Muscle of back (tissue), 13 donors: ENCODE data around the gene SLC5A3. TPM values are rescaled to one million over a fixed set of nuclear protein-coding genes. Genes with fewer than 3 reads are reported as not detected.
A peak's percentile ranks its signal among the peaks of the same experiment; 100 is the strongest.

ENCODE experiments used
- DNase-seq, 3 donors: peaks; one replicate each; pipeline versions ENCODE4 v3.0.0 to v3.0.0-alpha.2; 2013
- long read RNA-seq, 9 donors: transcript quantifications; one replicate each; lab custom pipeline, GENCODE V29; 2026
- polyA plus RNA-seq, 10 donors: library from polyadenylated mRNA; unstranded; fragments of 120-200 nt; gene quantifications; one replicate each; pipeline ENCODE4 v1.2.1, GENCODE V29; 2013; ENCODE audit not compliant: insufficient read length in 10 of 10

SLC5A3 gene
- 1 to 10 TPM; 4.7 to 8.5 (median 6.0) TPM for polyA plus RNA-seq
- long read RNA-seq, donor 1, full-length matches to known transcripts: 1 of 1 reads
- long read RNA-seq, donor 1, partial matches to known transcripts: 0 of 1 reads
- long read RNA-seq, donor 1, other reads (novel, unspliced or antisense): 0 of 1 reads
- long read RNA-seq, donor 2, full-length matches to known transcripts: 1 of 1 reads
- long read RNA-seq, donor 2, partial matches to known transcripts: 0 of 1 reads
- long read RNA-seq, donor 2, other reads (novel, unspliced or antisense): 0 of 1 reads
- long read RNA-seq, donor 3: 0 reads
- long read RNA-seq, donor 4: 0 reads
- long read RNA-seq, donor 5, full-length matches to known transcripts: 1 of 1 reads
- long read RNA-seq, donor 5, partial matches to known transcripts: 0 of 1 reads
- long read RNA-seq, donor 5, other reads (novel, unspliced or antisense): 0 of 1 reads
- long read RNA-seq, donor 6, full-length matches to known transcripts: 2 of 2 reads
- long read RNA-seq, donor 6, partial matches to known transcripts: 0 of 2 reads
- long read RNA-seq, donor 6, other reads (novel, unspliced or antisense): 0 of 2 reads
- long read RNA-seq, donor 7, full-length matches to known transcripts: 1 of 1 reads
- long read RNA-seq, donor 7, partial matches to known transcripts: 0 of 1 reads
- long read RNA-seq, donor 7, other reads (novel, unspliced or antisense): 0 of 1 reads
- long read RNA-seq, donor 8, full-length matches to known transcripts: 1 of 1 reads
- long read RNA-seq, donor 8, partial matches to known transcripts: 0 of 1 reads
- long read RNA-seq, donor 8, other reads (novel, unspliced or antisense): 0 of 1 reads
- long read RNA-seq, donor 9, full-length matches to known transcripts: 1 of 1 reads
- long read RNA-seq, donor 9, partial matches to known transcripts: 0 of 1 reads
- long read RNA-seq, donor 9, other reads (novel, unspliced or antisense): 0 of 1 reads

DNA sequence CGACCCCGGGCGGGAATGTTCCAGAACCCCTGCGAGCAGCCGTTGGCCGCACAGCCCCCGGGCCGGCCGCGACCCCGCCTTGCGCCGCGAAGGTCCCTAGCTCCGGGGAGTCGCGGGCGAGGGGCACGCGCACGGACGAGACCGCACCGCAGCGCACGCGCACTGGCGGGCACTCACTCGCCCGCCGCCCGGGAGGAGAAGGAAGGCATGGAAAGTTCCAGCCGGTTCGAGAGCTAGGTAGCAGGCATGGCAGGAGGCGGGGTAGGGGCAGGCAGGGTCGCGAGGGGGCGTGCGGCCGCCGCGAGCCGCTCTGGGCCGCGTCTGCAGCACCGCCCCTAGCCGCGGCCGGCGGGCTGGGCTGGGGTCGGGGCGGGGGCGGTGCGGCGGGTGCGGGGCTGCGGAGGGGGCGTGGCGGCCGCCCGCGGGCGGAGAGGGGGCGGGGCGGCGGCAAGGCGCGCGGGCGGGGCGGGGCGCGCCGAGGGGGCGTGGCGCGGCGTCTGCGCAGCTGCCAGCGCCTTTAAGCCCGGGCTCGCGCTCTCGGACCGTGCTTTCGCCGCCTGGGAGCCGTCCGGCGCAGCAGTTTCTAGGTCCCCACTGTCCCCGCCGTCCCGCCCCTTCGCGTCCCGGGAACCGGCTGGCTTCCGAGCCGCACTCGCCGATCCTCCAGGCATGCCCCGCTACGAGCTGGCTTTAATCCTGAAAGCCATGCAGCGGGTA lies at the start of gene SLC5A3, which contains the start of gene MRPS6:
TSS of gene SLC5A3 (plus strand) at position 547 of the 717 bp plus-strand sequence. CDS start 21,621 bp downstream, outside the sequence.
TSS of gene MRPS6 (plus strand) at position 547 of the 717 bp plus-strand sequence. CDS start at position 670, 123 bp downstream.
- DNase-seq: peak; percentile 82 to 94 (median 91)

DNA sequence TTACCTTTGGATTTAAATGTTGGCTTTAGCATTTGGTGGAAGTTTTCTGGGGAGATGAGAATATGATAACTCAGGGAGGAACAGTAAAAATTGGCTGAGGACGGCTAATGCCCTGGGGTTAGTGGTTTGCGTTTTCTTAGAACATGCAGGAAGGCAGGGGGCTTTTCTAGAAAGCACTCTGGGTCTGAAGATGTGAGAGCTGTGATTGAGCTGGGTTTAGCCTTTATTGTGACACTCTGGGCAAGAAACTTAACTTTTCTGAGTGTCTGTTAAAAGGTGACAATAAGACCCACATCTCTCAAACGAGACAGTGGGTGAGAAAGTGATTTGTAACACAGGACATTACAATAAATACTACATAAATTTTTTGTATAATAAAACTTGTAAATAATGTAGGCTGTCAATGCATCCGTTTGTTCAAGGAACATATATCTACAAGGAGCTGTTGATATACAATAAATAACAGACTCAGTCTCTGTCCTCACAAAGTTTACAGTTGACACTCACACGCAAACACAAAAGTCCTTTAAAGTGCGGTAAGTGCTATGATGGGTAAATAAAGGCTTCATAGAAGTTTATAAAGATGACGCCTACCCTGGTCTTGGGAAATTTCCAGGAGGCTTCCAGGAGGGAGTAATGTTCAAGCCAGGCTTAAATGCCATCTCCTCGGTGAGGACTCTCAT lies 49.5 kb upstream of the SLC5A3 start:
- no peak for DNase-seq

DNA sequence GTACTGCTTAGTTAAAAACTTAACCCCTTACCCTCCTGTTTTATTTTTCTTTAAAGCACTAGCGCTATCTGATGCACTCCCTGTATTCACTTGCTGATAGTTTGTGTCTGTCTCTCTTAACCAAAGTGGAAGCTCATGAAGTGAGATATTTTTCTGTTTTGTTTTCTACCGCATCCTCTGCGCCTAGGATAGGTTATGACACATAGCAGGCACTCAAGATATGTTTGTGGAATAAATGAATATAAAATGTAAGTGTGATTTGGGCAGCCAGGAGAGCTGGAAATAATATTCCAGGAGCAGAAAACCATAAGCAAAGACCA lies 49.0 kb upstream of the SLC5A3 start:
- DNase-seq: no peak

DNA sequence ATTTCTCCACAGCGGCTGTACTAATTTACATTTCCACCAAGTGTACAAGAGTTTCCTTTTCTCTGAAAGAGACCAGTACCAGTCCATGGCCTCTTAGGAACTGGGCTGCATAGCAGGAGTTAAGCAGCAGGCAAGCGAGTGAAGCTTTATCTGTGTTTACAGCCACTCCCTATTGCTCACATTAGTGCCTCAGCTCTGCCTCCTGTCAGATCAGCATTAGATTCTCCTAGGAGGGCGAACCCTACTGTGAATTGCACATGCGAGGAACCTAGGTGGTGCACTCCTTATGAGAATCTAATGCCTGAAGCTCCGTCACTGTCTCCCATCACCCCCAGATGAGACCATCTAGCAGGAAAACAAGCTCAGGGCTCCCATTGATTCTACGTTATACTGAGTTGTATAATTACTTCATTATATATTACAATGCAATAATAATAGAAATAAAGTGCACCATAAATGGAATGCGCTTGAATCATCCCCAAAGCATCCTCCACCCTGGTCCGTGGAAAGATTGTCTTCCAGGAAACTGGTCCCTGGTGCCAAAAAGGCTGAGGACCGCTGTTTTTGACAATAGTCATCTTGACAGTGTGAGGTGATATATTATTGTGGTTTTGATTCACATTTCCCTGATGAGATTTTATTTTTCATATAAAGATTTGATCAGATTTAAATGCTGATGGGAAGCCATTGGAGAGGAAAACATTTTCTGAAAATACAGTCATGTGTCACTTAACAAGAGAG lies 45.5 kb upstream of the SLC5A3 start:
- DNase-seq: peak in 1 of 3 donors; percentile 60

DNA sequence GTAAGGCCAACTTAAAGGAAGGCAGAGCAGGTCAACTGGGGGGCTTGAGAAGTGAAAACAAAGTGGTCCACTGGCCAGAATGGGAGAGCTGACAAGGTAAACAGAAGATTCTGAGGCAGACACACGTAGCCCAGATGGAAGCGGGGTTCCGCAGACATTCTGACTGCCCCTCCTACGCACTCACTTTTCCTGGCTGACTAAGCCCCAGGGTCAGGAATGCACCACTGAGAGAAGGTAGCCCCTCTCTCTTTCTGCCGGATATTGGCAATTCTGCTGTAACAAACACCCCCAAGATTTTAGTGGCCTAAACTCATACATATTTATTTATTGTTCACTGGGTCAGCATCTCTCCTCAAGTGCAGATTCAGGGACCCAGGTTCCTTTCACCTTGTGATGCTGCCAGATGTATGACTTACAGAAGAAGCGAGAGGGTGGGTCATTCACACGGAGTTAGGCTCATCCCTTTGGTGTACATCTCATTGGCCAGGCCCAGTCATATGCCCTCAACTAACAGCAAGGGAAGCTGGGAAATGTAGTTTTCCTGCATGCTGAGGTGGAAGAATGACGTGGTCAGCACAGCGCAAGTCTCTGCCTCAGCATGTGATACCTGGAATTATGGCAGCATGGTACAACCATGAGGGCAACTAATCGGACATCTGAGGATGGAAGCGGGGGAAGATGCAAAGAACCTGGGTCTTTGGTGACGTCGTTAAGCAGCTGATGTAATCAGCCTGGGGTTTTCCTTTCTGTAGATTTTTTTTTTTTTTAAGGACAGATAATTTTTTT lies 43.4 kb upstream of the SLC5A3 start:
- peak; percentile 41 to 74 (median 53) for DNase-seq

DNA sequence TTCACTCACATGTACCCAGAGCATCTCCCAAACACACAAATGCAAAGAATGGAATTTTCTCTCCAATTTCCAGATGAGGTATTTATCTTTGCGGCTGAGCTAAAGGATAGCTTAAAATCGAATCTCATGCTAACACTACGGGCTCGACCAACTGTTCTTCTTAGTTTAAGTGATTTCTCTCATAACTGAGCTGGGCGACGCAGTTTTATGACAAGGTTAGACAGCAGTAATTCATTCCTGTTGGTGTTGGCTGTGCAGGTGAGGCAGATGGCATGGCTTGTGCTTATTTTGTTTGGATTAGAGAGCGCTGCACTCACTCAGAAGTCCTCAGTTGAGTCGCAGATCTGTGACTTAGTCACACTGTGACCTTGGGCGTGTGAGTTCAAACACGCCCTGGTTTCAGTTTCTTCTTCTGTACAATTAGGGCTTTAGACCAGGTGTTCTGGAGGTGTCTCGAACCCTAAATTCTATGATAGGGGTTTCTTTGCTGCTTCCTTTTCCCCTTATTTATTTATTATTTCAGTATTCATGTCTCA lies 41.5 kb upstream of the SLC5A3 start:
- no peak for DNase-seq

DNA sequence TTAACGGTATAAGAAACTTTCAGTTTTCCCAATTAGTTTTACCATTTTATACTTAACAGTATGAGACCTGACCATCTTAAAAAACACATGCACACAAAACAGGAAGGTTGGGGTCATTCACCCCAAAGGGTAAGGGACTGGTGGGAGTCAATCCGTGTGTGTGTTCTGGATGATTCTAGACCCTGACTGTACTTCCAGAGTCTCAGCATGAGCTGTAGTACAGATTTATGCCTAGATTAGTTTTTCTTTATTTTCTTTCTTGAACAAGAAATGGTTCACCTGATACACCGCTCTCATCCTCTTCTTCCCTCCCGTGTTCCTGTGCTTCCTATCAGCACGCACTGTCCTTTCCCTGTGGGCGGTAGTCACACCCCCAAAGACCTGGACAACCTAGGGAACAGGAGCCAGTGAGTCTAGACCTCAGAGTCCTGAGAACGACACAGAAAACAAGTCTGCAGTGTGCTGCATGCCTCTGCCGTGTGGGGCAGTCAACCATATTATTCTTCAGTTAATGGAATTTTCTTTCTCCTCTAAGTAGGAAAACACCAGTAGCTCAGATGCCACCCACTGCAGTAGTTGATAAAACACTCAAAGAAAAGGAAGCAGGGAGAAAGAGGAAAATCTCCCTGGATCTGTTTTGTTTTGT lies 38.9 kb upstream of the SLC5A3 start:
- DNase-seq: no peak

DNA sequence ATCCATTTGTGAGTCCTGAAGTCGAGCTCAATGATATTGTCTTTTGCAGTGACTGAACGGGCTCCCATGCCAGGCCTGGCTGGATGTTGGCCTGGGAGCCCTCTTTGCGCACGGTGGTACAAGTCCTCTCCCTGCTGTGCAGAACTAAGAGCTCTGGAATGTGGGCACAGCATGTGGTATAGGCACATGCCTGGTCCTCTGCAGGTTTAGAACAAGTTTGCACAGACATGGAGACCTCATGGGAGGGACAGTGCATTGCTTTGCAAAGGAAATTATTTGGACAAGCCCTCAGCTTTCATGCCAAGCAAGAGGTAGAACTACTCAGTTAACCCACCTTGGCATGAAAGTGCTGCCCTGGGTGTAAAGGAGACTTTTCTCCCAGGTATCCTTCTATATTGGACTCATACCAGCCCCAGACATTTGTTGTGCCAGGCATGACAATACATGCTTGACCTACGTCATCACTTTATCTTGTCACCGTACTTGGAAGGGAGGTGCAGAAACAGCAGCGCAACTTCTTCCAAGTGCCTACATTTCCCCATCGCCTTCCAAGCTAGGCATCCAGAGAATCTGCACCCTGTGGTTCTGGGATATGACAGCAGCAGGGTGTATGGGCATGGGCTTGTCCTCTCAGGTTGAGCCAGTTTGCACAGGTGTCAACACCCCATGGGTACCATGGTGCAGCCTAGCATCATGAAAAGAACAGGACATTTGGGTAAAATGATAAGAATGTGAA lies 37.6 kb upstream of the SLC5A3 start:
- DNase-seq: no peak

DNA sequence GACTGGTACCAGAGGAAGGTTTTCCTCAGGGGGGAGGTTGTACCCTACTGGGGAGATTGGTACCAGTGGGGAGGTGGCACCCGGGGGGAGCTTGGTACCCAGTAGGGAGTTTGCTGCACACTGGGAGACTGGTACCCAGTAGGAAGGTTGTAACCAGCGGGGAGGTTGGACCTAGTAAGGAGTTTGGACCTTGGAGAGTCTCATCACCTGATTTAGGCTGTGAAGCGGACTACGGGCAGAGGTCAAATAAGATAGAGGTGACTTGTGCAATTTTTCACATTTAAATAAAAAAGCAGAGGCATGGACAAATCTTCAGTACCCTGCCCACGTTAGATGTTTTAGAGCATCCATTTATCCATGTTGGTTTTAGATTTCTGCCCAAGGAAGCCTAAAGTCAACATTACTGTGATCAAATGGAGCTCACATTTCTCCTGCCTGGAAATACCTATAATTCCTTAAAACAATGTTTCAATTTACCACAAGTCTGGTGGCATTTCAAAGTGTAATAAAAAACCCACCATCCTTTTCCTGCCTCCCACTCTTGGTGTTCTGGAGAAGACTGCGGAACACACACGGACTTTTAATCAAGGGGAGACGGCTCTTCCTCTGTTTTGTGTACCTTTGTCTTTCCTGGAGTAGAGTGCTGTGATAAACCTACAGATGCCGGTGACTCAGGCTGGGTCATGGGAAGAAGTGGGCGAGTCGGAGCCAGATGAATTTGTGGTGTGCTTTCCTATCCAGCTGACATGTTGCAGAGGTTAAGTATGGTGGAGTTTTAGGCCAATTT lies 36.2 kb upstream of the SLC5A3 start:
- DNase-seq: no peak

DNA sequence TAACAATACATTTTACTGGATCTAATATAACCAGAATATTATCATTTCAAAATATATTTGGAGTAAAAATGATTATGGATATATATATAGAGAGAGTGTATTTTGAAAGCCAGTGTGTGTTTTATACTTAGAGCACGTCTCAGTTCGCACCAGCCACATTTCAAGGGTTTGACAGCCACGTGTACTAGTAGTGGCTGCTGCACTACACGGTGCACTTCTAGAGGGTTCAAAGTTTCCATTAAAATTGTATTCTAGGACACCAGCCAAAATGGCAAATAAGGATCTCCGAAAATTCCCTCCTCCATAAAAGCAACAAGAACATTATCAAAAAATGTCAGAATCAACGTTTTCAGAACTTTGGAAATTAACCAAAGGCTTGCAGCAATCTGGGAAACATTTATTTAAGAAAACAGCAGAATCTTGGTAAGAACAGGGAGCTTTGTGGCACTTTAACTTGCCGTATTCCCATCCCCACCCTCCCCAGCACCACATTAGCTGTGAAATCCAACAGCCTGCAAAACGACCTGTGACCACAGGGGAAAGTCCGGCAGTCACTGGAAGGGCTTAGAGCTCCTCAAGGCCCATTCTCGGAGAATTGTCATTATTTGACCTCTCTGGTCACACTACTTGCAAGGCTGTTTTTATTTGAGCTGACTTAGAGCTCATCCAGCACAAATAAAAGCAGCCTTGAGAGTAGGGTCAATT lies 33.5 kb upstream of the SLC5A3 start:
- DNase-seq: no peak

DNA sequence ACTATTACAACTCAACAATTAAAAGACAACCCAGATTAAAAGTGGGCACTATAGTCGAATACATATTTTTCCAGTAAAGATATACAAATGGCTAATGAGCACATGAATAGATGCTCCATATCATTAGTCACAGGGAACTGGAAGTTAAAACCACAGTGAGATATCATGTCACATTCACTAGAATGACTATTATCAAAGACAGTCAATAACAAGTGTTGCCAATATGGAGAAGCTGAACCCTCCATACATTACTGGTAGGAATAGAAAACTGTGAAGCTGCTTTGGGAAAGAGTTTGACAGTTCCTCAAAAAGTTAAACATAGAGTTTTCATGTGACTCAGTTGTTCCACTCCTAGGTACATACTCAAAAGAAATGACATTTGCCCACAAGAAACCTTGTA lies 30.6 kb upstream of the SLC5A3 start:
- no peak for DNase-seq

DNA sequence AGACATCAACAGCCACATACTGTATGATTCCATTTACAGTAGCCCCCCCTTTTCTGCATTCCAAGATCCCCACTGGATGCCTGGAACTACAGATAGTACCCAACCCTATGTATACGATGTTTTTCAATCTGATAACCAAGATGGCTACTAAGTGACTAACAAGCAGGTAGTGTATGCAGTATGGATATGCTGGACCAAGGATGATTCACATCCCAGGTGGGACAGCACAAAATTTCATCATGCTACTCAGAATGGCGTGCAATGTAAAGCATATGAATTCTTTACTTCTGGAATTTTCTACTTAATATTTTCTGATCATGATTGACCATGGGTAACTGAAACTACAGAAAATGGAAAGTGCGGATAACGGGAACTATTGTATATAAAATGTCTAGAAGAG lies 30.0 kb upstream of the SLC5A3 start:
- DNase-seq: no peak

DNA sequence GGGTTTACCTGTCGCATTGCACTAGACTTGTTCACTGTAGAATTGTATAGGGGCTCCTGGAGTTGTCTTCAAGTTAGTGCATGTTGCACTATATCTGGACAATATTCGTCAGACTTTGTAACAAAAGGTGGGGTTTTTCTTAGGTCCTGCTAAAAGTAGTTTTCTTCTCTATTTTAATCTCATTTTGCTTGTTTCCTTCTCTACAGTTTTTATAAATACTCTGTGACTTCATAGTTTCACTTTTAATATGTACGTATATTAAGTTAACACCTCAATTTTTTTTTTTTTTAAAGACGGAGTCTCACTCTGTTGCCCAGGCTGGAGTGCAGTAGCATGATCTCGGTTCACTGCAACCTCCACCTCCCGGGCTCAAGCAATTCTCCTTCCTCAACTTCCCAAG lies 26.5 kb upstream of the SLC5A3 start:
- DNase-seq: no peak

DNA sequence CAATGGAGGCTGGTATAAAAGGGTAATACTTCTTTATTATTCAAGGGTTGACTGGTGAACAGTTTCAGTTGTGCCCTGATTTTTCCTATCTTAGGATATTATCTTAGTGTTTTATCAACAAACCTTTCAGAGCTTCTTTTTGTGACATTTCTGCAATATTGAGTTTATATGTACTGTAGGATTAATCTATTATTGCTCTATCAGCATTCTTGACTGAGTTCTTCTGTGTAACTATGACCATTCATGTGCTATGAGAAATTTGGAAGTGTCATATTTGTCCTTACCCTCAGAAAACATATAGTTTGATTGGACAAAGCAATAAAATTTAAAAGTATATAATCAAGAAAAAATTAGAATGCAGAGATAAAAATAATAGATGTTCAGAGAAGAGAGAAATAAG lies 25.5 kb upstream of the SLC5A3 start:
- no peak for DNase-seq

DNA sequence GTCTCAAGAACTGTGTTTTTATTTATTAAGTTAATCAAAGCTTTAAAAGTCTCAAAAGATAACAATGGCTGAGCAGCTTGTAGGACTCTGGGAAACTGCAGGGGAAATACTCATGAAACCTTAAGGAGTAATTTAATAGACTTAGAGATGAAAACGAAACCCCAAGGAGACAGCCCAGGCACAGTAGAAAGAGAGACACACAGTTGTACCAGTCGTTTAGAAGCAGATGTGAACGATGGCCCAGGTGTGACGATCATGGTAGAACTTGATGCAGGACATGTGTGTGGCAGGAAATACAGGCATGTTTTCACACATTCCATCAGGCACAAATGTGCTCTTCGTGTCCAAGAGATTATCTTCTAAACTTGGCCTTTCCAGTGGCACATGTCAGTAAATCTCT lies 21.2 kb upstream of the SLC5A3 start:
- no peak for DNase-seq

DNA sequence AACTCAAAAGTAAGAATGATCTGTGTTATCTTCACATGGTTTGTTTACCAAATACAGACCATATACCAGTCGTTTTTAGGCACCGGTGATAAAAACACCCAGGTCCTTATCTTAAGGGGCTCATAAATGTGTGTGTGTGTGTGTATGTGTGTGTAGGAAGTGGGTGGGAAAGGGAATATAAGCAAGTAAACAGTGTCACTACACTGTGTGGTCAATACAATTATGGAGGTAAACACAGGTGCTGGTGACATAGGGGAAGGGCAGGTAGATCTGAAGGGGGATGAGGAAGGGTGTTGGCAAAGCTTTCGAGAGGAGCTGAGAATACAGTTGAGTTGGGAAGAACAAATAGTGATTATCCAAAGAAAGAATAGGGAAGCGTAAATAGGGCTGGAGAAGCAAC lies 19.1 kb upstream of the SLC5A3 start:
- DNase-seq: no peak

DNA sequence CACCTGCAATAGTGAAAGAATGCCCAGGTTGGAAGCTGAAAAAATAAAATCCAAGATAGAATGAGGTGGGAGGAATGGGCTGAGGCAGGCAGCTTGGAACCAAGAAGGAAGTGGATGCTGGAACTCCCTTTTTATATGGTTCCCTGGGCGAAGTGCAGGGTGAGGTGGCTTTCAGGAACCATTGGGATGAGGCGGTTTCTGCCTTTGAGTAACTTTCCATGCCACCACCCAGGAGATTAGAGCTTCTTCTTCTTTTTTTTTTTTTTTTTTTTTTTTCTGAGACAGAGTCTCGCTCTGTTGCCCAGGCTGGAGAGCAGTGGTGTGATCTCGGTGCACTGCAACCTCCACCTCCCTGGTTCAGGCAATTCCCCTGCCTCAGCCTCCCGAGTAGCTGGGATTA lies 17.8 kb upstream of the SLC5A3 start:
- no peak for DNase-seq
